GM21390 (cell line): Measurements from ENCODE around the gene SETBP1.

ENCODE experiments used
- ATAC-seq: cut with Tn5 transposase; IDR thresholded peaks from one replicate; pipeline ENCODE4 v1.9.1; 2021; ENCODE audit not compliant: unreplicated experiment

SETBP1 gene

DNA sequence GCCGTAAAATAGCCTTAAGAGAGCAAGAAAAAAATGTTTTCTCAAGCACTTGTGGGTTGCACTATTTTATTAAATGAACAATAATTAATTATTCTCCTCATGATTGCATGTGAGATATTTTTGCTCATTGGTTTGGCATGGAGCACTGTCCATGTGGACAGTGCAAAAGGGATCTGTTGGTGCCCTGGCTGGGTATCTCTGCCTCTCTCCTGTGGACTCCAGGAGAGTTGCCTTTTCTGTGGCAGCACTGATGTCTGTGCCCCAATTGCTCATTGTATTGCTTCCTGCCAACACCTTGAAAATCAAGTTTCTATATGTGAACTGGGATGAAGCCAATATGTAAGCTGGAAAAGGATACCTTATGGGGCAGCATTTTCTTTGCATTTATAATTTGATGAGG lies 131.7 kb downstream of the SETBP1 start:
- ATAC-seq = no peak

DNA sequence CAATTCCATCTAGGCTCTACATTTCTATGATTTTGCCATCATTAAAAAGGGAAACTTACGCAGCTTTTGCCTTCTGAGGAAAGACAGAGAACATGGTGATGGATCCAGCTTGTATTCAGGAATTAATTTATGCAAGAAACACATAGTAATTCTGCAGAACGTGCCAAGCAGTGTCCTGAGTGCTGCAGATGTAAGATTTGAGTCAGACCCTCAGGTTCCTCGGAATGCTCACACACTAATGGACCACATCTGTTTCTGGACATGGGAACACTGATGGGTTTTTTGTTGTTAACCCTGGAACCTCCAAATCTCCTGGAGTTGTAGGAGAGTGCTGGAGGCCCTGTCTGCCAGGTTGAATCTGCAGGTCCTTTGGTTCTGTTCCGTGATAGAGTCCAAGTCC lies 132.9 kb downstream of the SETBP1 start:
- no peak for ATAC-seq

DNA sequence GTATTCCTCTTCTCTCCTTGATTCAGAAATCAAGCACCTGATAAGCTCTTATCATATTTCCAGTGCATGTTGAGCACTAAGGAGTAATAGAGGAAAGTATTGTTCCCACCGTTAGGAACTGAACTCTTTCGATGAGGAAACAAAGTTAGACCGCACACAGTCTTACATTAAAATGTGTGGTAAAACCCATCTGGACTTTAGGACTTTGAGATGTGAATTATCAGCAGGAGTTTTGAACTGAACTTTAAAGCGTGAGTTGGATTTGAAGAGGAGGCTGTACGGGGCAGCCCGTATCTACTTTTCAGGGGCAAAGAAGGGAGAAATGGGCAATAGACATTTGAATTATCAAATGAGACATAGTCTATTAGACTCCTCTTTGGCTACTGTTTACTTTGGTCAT lies 134.4 kb downstream of the SETBP1 start:
- ATAC-seq = no peak

DNA sequence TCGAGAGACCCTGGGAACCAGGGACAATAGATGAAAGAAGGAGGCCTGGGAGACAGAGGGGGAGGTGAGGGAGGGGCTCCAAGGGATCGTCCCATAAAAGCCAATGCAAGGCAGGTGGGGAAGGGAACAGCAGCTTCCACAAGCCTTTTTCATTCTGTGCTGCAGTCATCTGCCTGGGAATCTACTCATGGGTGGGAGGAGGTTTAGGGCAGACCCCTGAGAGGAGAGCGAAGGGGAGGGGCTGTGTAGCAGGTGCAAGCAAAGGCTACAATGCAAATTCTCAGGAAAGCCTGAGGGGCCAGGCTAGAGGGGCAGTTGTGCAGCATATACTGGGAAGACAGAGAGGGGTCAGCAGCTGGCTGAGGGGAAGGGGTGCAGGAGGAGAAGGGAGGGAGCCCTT lies 135.4 kb downstream of the SETBP1 start:
- ATAC-seq = no peak

GRCh38 chr18:44816477-44816876 lies 135.8 kb downstream of the SETBP1 start:
- ATAC-seq = no peak

GRCh38 chr18:44817831-44818473 lies 137.3 kb downstream of the SETBP1 start:
- no peak for ATAC-seq

GRCh38 chr18:44818668-44819403 lies 138.1 kb downstream of the SETBP1 start:
- ATAC-seq = peak; percentile 47

- no peak for ATAC-seq
These were observed 139.3 kb downstream of the SETBP1 start for GRCh38 chr18:44819944-44820510.

GRCh38 chr18:44821924-44822323 lies 141.2 kb downstream of the SETBP1 start:
- ATAC-seq = no peak

DNA sequence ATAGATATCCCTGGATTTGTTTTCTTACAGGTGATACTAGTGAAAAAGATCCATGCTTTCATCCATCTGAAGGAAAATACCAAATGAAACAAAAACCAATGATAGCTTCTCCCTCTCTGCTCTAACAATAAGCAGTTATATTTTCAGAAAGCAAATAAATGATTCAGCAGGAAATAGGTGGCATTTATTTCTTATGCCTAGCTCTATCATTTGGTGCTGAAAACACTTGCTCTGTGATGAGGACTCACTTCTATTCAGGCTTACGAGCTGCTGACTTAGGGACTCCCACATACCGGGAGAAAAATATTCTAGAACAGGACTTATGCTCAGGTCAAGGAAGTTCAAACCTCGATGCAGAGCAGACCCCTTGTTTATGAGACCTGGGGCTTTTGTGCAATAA lies 142.6 kb downstream of the SETBP1 start:
- no peak for ATAC-seq

DNA sequence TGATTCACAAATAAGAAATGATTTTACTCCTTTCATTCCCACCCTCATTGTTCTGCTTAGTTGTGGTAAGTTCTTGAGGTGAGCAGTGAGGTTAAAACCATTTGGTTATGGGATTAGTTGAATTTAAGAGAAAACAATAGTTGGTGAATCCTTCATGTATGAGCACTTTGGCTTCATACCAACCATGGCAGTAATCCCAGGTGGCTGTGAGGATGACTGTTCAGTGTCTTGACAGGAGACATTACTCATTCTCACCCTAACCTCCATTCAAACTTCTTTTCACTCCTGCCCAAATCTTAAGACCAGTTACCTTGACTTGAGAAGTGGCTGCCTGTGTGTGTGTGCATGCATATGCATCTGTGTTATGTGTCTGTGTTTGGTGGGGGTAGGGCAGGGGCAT lies 143.1 kb downstream of the SETBP1 start:
- ATAC-seq = no peak

- no peak for ATAC-seq
These were observed 144.2 kb downstream of the SETBP1 start for GRCh38 chr18:44824884-44825283.

GRCh38 chr18:44826418-44827259 lies 146.0 kb downstream of the SETBP1 start:
- no peak for ATAC-seq

GRCh38 chr18:44828080-44828479 lies 147.4 kb downstream of the SETBP1 start:
- ATAC-seq = no peak

- ATAC-seq = no peak
These were observed 149.9 kb downstream of the SETBP1 start for GRCh38 chr18:44830581-44830980.

DNA sequence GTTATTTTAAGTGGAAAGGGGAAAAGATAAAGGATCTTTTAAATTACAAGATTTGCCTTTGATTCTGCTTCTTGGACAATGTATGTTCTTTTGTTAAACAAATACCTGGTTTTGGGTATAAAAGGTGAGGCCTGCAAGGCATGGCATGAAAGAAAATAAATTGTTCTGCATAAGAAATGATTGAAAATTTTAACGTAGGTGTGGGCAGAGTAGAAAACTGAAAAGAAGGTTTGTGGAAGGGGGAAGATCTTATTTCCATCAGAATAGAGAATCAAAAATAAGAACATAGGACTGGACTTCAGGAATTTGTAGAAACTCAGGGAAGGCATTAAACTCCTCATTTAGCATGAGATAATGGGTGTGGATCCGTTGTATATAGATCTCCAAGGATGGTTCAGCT lies 153.1 kb downstream of the SETBP1 start:
- no peak for ATAC-seq

DNA sequence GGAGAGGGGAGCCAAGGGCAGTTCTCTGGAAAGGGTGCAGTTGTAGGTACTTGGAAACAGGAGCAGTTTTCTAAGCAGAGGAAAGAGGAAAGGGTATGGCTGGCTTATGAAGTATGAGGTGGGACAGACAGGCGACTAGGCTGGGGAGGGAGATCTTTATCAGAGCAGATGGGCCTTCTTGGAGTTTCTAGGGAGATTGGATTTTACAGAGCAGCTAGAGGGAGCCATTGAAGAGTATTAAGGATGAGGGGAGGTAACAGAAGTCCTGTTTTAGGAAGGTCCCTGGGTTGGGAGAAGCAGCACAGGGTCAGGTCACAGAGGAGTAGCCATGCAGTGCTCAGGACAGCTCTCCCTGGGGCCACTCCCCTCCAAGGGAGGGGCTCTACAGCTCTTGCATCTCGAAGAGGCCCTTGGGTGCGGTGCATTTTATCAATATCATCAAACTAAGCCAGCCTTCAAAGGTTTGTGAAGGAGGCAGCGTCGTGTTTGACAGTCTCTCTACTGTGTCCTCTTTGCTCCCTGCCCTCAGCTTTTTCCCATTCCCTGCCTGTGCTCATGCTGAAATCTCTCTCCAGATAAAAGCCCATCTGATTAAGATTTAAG lies 154.3 kb downstream of the SETBP1 start:
- ATAC-seq = no peak

- no peak for ATAC-seq
These were observed 155.0 kb downstream of the SETBP1 start for GRCh38 chr18:44835703-44836102.

GRCh38 chr18:44836263-44836662 lies 155.6 kb downstream of the SETBP1 start:
- ATAC-seq = no peak

DNA sequence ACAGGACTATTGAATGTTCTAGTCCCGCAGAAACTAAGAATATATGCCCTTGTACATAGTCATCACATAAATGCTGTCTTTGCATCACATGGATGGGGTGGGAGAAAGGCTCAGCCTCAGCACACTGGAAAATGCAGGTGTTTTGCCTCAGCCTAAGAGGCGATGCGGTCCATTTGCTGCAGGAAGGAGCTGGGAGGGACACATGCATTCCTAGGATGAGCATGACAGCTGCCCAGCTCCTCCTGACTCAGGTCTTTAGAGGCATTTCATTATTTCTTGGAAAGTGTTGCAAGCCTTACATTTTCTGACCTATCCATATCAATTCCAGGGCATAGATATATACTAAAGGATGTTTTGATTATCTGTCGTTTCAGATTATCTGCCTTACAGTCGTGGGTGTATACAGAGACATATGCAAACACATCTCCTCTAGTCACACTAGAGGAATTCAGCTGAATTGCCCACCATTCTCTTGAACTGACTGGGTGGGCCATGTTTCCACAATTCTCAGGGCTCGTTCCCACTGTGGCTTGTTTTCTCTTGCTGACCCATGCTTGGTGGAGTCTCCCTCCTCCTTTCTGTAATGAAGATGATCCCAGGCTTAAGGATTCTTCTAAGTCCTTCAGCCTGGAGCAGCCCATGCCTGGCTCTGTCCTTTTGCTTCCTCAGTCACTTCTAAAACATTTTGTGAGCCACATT lies 156.9 kb downstream of the SETBP1 start:
- ATAC-seq = no peak
